ENCODE measurements around the gene AMER3.

Gene AMER3

GRCh38 chr2:130736487-130736886 is 18.9 kb upstream of the AMER3 start:
- Mint-ChIP-seq H3K9me3 (no peaks in the 10 kb centered on the region), H3K4me3 (no peak overlapping the region), H3K36me3 (ENCODE audit: low read depth) (no peaks in the 10 kb centered on the region), H3K4me1 (no peaks in the 10 kb centered on the region), H3K27ac (no peak overlapping the region), H3K27me3 (ENCODE audit: low read depth) (peaks cover 22% of the 10 kb centered on the region)
- TF ChIP-seq CTCF (IDR thresholded peaks at IDR 0.05; ENCODE audit: unreplicated experiment in 3 of 3) = no peak

- TF ChIP-seq CTCF (IDR thresholded peaks at IDR 0.05; ENCODE audit: unreplicated experiment in 3 of 3) = no peak
- Mint-ChIP-seq H3K9me3 (no peaks in the 10 kb centered on the region), H3K4me1 (no peaks in the 10 kb centered on the region), H3K27ac (no peak overlapping the region), H3K4me3 (no peak overlapping the region), H3K27me3 (ENCODE audit: low read depth) (peaks cover 19% of the 10 kb centered on the region), H3K36me3 (ENCODE audit: low read depth) (no peaks in the 10 kb centered on the region)
Measured at GRCh38 chr2:130737592-130737991, 17.7 kb upstream of the AMER3 start.

DNA sequence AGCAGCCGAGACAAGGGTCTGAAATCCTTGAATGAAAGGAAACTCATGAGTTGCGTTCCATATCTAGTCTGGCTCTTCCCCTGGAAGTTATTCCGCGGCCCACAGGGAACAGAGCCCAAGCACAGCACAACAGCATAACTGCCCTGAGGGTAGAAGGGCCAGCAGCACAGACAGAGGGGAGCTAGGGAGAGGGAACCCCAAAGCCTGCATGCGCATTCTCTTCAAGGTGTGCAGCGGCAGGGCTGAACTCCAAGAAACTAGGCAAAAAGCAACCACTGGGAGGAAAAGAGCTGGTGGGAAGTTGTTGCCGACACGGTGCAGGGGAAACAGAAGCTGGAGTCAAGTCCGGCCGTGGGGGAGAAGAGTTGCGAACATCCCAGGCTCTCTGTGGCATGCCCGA is 14.7 kb upstream of the AMER3 start:
- Mint-ChIP-seq H3K36me3 (ENCODE audit: low read depth) (no peaks in the 10 kb centered on the region), H3K4me1 (no peaks in the 10 kb centered on the region), H3K27me3 (ENCODE audit: low read depth) (peaks cover 24% of the 10 kb centered on the region), H3K9me3 (peaks cover 3% of the 10 kb centered on the region), H3K27ac (no peak overlapping the region), H3K4me3 (no peak overlapping the region)
- TF ChIP-seq CTCF (IDR thresholded peaks at IDR 0.05; ENCODE audit: unreplicated experiment in 3 of 3) = no peak

- H3K4me3 Mint-ChIP-seq = no peak overlapping the region
- no peak for TF ChIP-seq CTCF (IDR thresholded peaks at IDR 0.05; ENCODE audit: unreplicated experiment in 3 of 3)
- peaks cover 33% of the 10 kb centered on the region for H3K27me3 Mint-ChIP-seq (ENCODE audit: low read depth)
- no peaks in the 10 kb centered on the region for H3K36me3 Mint-ChIP-seq (ENCODE audit: low read depth)
- H3K27ac Mint-ChIP-seq = no peak overlapping the region
- peaks cover 3% of the 10 kb centered on the region for H3K9me3 Mint-ChIP-seq
- no peaks in the 10 kb centered on the region for H3K4me1 Mint-ChIP-seq
Measured at GRCh38 chr2:130743278-130743677, 12.1 kb upstream of the AMER3 start.

GRCh38 chr2:130744287-130745117 is 10.8 kb upstream of the AMER3 start:
- Mint-ChIP-seq H3K27me3 (ENCODE audit: low read depth) (peaks cover 33% of the 10 kb centered on the region), H3K4me3 (no peak overlapping the region), H3K36me3 (ENCODE audit: low read depth) (no peaks in the 10 kb centered on the region), H3K9me3 (peaks cover 3% of the 10 kb centered on the region), H3K4me1 (no peaks in the 10 kb centered on the region), H3K27ac (no peak overlapping the region)
- TF ChIP-seq CTCF (IDR thresholded peaks at IDR 0.05; ENCODE audit: unreplicated experiment in 3 of 3) = no peak

DNA sequence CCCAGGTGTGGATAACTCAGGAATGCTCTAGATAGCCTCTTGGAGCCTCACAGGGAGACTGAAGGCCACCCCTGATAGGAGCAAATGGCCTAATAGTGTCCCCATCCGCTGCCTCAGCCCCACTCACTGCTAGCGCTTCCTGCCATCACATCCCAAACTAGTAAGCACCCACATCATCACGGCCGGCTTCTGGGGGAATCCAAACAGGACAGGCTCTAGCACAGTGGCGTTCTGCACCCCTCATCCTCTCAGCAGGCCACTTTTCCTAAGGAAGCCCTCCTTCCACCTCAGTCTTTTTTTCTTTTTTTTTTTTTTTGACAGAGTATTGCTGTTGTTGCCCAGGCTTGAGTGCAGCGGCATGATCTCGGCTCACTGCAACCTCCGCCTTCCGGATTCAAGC is 6.3 kb upstream of the AMER3 start:
- Mint-ChIP-seq H3K36me3 (ENCODE audit: low read depth) (no peaks in the 10 kb centered on the region), H3K4me3 (no peak overlapping the region), H3K4me1 (no peaks in the 10 kb centered on the region), H3K9me3 (peaks cover 3% of the 10 kb centered on the region), H3K27me3 (ENCODE audit: low read depth) (peaks cover 40% of the 10 kb centered on the region), H3K27ac (no peak overlapping the region)
- TF ChIP-seq CTCF (IDR thresholded peaks at IDR 0.05; ENCODE audit: unreplicated experiment in 3 of 3) = no peak

Measured in nephron (organoid).